Stimulated activated CD4-positive, alpha-beta T cell treated with anti-CD3 and anti-CD28 coated beads, Interleukin-1b, Interleukin-23, amount 100 ng/mL, for 24 hours (primary cell): ENCODE results near the gene BCL2L13.

ENCODE experiments used
- DNase-seq, 4 experiments: peaks; one replicate each; pipeline ENCODE4 v3.0.0-alpha.2; 2020; ENCODE audit warnings: low read depth in 4 of 4, low spot score in 1 of 4

BCL2L13 gene, protein sequence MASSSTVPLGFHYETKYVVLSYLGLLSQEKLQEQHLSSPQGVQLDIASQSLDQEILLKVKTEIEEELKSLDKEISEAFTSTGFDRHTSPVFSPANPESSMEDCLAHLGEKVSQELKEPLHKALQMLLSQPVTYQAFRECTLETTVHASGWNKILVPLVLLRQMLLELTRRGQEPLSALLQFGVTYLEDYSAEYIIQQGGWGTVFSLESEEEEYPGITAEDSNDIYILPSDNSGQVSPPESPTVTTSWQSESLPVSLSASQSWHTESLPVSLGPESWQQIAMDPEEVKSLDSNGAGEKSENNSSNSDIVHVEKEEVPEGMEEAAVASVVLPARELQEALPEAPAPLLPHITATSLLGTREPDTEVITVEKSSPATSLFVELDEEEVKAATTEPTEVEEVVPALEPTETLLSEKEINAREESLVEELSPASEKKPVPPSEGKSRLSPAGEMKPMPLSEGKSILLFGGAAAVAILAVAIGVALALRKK

DNA sequence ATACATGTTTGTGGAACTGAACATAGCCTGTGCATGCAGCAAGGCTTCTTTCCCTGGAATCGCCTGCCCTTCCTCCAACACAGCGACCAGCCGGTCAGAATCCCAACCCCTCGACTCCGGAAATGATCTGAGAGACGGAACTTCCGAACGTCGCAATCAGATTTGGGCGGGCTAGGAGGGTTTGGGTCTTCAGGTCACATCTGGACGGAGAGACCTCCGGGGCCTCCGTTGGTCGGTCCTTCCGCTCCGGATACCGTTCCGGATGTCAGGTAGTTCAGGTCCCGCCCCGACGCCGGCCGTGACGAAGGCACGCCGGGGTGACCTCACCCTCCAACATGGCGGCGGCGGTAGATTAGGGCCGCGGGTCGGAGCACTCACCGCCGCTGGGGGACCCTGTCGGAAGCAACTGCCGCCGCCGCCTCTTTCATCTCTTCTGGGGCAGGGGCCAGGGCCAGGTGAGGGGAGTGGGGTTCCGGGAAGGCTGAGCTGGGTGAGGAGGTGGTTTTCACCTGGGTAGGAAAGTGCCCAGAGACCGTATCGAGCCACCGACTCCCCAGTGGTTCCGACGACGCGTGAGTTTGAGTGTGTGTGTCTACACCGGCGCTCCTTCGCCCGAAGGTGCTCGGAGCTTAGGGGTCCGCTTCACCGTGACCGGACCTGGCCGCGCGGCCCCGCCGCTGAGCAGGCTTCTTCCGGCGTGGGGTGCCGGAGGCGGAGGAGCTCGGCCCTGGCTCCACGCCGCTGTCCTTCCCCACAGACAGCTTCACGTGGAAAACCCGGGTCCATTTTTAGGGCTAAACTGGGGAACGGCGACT, at the start of gene BCL2L13:
TSS of gene BCL2L13 (plus strand) at position 326 of the 815 bp plus-strand sequence. CDS start 16,955 bp downstream, outside the sequence.
- DNase-seq: peak; percentile 71 to 87 (median 79)

DNA sequence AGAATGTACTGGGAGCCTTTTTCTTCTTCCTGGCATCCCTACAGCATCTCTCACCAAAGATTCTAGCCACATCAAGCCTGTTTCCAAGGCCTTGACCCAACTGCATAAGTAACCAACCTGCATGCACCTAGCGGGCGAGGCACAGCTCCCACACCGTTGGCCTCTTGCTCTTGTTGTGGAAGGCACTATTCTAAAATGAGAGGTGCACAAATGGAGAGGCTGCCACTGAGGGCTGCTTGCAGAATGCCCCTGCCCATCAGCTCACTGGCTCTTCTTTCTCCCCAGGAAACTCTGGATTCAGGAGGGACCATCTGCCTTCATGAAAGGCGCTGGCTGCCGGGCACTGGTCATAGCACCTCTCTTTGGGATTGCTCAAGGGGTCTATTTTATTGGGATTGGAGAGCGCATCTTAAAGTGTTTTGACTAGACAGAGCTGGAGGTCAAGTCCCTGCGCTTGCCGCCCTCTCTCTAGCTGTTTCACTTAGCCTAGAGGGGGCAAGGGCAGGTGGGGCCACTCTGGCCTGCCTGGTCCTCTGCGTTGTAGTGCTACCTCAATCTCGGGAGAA, 48.7 kb upstream of the BCL2L13 start:
- no peak for DNase-seq

DNA sequence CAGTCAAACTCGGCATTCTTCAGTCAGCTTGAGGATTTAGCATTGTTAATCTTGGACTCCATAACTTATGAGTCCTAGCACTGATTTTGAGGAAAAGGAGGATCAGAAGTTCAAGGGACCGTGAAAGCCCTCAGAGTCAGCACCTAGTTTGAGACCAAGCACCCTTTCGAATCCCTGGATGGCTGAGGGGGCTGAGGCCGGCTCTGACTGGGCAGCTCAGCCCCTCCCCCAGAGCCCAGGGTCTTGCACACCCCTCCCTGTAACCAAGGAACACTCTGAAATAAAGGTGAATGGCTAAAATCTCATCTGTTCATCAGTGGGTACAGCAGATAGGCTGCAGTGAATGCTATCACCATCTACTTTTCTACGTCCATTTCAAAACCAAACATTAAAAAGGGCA, 48.0 kb upstream of the BCL2L13 start:
- no peak for DNase-seq

DNA sequence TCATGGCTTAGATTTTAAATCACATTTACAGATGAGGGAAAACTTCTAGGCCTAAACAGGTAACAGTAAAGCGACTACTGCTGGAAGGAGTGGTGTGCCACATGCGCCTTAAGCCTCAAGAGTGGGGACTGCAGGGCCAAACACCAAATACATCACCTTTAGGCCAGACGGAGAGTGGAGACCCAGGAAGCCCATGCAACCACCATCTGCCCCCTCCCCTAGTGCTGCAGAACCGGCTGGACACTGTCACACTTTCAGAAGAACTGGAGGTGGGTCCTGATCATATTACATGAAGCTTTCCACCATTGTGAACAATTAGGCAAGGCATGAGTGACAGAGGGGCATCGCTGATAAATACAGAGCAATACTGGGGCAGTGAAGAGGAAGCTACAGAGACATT, 46.4 kb upstream of the BCL2L13 start:
- DNase-seq: no peak

DNA sequence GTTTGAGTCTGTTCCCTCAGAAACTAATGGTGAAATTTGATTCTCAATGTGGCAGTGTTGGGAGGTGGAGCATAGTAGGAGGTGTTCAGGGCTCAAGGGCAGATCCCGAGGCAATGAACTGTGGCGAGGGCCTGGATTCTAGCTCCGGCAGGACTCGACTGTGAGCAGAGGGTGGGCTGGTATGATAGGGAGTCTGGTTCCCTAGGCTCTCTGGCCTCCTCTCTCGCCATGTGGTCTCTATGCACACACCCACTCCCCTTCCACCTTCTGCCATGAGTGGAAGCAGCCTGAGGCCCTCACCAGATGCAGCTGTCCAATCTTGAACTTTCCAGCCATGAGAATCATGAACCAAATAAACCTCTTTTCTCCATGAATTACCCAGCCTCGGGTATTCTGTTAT, 42.3 kb upstream of the BCL2L13 start:
- DNase-seq: no peak

DNA sequence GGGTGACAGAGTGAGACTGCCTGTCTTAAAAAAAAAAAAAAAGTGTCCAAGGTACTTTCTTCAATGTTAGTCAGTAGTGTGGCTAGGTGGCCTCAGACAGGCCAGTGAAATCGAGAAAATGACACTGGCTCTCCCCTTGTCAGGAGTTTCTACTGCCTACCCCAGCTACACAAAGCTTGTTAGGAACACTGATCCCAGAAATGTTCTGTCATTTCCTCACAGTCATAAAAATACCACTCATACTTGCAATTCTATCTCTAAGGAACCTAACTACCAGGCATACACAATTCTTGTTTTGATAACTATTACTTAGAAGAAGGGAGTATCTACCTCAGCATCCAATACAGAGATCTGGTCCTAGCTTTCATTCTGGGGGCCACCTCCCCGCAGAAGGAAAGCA, 41.3 kb upstream of the BCL2L13 start:
- no peak for DNase-seq

DNA sequence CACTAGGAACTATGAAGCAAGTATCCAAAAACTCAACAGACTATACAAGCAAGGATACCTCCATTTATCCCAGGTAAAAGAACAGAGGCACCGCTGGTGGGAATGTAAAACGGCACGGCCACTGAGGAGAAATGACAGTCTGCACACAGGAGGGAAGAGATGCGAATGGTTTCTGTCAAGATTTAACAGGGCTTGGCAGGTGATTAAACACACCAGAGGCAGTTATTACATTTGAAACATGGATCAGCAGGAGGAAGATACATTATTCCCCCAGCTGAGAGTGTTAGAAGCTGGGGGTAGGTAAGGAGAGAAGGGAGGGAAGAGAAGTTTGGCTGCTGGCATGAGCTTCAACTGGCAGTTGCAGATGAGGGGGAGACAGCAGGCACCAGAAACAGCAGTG, 40.2 kb upstream of the BCL2L13 start:
- DNase-seq: no peak

DNA sequence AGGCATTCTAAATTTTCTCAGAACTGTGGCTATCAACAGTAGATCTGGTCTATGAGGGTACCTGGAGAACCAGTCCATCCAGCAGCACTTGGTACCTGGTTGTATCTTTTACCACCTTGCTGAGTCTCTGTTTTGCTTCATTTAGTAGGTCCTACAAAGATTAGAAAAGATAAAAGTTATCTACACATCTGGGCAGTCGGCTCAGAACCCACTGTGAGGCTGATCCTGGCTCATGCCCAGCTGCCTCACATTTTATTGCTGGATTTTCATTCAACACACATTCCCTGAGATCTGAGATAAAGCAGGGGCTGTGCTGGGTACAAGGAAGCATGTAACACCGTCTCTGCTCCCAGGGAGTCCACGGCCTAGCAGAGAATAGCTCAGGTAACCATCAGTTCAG, 37.5 kb upstream of the BCL2L13 start:
- no peak for DNase-seq

DNA sequence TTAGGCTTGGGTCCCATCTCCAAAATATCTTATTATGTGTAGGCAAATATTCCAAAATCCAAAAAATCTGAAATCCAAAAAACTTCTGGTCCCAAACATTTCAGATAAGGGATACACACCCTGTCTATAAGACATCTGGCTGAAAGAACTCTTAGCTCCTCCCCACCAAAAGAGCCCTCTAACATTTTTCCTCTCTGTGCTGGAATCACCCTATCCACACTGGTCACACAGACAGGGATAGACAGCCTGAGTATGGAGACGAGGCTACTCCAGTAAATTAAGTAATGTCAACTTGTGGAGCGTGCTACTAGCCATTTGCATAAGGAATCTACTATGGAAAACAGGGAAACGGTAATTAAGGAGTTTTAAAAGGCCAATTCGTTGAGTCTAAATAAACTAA, 34.9 kb upstream of the BCL2L13 start:
- no peak for DNase-seq

DNA sequence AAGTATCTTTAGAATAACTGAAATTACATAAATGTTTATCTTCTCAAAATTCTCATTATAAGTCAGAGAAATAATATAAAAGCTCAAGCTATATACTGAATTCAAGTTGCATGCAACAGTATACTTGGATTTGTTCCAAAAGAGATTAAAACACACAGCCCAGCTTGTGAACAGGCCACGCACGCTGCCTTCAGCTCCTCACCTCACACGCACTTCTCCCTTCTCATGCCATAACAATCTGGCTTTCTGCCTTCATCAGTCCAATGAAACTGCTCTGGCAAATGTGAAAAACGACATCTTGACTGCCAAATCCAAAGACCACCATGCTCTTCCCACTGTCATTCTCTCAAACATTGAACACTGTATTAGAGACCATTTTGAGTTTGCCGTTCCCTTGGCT, 32.1 kb upstream of the BCL2L13 start:
- DNase-seq: no peak

DNA sequence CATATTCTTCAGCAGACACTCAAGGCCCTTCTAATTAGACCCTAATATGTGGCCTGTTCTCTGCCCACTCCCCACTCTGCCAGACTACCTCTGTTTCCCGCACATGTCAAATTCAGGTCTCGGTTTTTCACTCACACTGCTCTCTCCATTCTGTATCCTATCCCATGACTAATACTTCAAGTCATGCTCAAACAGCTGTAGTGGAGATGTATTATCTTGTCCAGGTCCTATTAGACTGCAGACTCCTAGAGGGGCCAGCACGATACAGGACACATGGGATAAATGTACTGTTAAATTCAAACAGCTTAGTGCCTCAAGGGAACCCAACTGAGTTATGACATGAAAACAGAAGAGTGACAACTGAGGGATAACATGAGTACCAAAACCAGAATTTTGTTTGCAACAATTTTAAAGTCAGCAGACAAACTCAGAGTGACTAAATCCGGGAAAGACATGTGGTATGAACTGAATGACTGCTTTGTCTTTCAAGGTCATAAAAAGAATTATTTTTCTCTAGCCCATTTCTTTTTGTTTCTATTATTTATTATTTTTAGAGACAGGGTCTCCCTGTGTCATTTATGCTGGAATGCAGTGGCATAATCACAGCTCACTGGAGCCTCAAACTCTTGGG, 30.6 kb upstream of the BCL2L13 start:
- no peak for DNase-seq

DNA sequence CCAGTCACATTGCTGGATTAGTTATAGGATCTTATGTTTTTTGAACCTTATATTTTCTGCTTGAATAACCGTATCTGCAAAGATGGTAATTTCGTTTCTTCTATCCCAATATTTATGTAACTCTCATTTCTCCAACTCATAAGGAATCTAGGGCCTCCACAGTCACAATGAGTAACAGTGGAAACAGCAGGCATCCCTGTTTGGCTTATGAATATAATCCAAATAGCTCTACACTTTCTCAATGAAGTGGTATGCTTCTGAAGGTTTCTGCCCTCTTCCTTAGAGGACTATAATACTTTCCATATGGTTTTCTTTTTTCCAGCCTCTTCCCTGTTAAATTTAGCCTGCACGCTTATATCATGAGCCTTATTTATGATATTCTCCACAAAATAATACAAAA, 26.5 kb upstream of the BCL2L13 start:
- DNase-seq: no peak

DNA sequence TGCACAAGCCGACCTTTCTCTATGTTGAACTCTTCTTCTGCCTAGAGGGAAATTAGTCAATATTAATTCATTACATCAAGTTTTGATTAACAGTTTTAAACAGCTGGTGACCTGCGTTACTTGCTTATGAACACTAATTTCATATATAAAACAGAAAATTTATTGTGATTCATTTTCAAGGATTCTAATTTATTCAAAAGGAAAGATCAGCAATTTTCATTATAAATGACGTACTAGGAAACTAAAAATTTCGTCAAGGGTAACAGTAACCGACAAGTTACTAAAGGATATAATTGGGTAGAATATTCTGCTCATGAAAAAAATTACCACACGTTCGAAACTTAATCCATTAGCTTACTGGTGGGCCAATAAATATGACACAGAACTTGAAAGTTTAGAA, 25.3 kb upstream of the BCL2L13 start:
- DNase-seq: no peak

DNA sequence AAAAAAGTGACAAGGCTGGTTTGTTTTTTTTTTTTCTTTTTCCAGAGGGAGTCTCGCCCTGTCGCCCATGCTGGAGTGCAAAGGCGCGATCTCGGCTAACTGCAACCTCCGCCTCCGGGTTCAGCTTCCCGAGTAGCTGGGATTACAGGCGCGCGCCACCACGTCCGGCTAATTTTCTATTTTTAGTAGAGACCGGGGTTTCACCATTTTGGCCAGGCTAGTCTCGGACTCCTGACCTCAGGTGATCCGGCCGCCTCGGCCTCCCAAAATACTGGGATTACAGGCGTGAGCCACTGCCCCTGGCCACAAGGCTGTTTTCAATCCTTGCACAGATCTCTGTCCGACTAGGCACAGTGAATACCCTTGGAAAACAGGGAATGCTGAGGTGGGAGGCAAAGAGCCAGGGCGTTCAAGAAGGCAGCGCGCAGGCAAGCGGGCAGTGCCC, 10.6 kb upstream of the BCL2L13 start:
- no peak for DNase-seq

DNA sequence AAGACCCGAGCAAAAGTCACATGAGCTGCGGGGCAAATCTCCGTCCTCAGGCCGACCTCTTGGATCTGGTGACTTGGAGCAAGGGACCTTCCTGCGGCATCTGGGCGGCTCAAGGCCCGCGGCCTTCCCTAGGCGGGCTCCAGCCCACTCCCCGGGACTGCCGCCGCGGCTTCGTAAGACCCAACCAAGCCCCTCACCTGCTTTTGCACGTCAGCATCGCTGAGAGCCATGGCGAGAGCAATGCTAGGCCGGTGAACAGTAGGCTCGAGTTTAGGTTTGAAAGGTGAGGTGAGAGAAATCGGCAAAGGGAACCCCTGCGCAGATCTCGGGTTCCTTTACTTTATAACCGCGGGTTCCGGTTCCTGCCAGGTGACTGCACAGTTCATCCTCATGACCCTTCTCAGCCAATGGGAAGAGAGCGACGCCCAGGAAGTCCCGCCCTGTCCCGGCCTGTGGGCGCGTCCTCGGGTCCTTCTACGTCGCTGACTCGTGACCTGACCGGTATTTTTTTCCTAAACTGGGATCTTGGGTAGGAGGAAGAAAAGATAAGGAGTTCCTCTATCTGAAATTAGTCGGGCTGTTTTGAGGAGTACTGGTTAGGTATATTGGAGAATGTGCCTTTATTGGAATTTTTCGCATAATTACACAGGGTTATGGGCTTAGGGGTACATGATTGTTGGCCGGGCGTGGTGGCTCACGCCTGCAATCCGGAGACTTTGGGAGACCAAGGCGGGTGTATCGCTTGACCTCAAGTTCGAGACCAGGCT, 10.0 kb upstream of the BCL2L13 start, which contains the start of gene ATP6V1E1:
TSS of gene ATP6V1E1 (minus strand) at position 344 of the 767 bp plus-strand sequence. CDS start at position 230, 114 bp downstream.
- peak; percentile 77 to 90 (median 86) for DNase-seq

DNA sequence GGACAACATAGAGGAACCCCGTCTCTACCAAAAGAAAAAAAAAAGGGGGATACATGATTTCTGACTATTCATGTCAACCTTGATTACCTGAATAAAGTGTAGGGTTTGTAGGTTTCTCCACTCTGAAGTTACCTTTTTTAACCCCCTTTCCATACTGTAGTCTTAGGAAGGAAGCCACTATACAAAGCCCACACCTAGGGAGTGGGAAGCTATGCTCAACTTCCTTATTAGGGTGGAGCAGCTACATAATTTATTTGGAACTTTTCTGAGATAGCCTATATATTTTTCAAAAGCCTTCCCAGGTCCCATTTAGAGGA, 9.4 kb upstream of the BCL2L13 start:
- no peak for DNase-seq

DNA sequence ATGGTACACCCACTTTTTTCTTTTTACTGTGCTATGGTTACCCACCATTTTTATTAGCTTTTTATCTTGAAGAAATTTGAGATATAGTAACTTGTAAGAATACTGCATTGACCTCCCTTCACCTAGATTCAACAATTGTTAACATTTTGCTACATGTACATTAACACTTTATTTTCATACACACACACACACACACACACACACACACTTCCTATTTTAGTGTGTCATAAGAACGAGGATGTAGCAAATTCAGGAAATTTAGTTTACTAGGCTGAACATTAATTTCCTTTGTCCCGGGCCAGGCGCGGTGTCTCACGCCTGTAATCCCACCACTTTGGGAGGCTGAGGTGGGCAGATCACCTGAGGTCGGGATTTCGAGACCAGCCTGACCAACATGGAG, 8.9 kb upstream of the BCL2L13 start:
- DNase-seq: no peak

DNA sequence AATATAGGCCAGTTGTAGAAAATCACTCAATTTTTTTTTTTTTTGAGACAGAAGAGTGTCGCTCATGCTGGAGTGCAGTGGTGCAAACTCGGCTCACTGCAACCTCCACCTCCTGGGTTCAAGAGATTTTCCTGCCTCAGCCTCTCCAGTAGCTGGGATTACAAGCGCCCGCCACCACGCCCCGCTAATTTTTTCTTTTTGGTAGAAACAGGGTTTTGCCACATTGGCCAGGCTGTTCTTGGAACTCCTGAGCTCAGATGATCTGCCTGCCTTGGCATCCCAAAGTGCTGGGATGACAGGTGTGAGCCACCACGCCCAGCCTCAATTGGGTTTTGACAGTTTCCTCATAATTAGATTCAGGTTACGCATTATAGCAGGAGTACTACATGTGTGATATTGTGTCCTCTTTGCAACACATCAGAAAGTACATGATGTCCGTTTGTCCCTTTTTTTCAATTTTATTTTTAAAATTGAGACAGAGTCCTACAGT, 7.4 kb upstream of the BCL2L13 start:
- DNase-seq: no peak

DNA sequence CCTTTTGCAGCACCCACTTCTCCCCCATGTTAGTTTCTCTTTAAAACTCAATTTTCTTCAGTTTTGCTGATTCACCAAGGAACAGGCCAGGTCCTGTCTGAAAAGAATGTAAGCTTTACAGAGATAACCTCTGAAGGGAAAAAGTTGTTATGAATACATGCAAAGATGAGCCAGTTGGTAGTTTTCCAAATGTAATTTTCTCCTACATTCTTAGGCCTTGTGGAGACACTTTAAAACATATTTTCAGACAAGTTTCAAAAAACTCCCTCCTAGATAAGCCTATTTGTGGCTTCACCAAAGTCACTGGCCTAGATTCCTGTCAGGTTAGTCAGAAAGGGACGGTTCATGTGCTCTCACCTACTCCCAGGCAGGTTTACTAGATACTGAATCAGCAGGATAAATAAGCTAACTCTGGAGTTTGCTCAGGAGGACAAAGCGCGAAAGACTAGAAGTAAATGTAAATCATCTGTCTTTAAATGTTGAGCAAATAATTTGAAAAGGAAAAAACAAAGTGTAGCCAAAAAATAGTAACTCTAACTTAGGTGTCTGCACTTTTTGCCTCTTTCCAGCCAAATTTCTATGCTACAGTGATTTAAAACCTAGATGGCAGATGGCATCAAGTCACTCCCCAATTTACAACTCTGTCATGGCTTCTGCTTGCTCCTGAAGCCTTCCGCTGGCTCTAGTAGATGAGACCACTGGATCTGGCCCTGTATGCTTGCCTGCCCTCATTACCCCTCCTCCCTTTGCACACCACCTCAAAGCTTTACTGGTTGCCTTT, 5.2 kb upstream of the BCL2L13 start:
- no peak for DNase-seq

DNA sequence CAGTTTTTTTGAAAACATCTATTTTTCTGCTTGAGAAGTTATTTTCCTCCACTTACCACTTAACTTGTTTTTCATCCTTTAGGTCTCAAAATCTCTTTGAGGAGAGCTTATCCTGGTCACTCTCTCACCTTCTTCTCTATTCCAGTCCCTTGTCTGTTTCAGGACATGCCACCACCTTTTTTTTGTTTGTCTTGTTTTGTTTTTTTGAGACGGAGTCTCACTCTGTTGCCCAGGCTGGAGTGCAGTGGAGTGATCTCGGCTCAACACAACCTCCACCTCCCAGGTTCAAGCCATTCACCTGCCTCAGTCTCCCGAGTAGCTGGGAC, 4.6 kb upstream of the BCL2L13 start:
- no peak for DNase-seq
